DMS114 treated with DMSO at 0.1 percent for 48 hours (cell line): Measurements from ENCODE around the gene RSPH6A.

ENCODE experiments used
- DNase-seq: peaks from one replicate; lab custom pipeline; 2025; ENCODE audit not compliant: unreplicated experiment; lab: John Stamatoyannopoulos, UW

The RSPH6A gene

DNA sequence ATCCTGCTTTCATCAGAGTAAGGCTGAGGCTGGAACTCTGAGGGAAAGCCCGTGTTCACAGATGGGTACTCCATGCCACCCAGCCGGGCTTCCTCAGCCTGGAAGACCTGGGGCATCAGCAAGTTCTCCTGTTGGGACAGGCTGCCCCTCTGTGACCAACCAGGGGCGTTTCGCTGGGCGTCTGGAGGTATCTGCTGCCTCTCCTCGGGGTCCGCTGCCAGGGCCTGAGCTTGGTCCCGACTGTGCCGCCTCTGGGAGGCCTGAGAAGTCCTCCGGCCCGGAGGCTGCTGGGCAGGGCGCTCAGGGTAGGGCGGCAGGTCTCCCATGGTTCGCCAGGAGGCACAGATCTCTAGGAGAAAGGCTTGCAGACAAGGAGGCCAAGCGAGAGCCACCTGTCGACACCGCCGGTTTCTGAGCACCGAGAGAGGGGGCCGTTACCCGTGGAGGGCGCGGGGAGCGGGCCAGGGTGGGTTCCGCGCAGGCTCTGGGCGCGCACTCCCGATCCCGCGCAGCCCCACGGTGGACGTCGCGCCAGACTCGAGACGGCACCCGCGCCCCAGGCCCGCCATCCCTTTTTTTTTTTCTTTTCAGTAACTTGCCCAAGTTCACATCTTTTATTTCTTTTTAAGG, at the start of gene RSPH6A:
Gene RSPH6A (minus strand): TSS at position 458 of the 630 bp plus-strand sequence. CDS start 132 bp downstream, at position 326.
- DNase-seq: no peak

DNA sequence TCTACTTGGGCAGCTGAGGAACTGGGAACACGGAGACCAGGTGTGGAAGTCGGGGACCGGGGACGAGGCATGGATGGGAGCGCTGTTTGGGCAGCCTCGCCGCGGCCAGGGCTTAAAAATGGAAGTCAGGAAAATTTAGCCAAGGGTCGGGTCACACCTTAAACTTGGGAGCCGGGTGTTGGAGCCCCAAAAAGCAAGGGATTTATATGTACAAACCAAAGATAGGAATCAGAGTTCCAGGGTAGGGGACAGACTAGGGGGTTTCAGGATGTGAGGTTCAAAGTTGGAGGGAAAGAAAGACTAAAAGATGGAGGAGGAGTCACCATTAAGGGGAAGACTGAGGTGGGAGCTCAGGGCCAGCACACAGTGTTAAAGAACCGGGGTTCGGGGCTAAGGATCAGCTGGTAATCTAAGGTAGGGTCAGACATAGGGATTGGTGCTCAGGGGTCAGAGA, 49.5 kb upstream of the RSPH6A start:
- DNase-seq: no peak

DNA sequence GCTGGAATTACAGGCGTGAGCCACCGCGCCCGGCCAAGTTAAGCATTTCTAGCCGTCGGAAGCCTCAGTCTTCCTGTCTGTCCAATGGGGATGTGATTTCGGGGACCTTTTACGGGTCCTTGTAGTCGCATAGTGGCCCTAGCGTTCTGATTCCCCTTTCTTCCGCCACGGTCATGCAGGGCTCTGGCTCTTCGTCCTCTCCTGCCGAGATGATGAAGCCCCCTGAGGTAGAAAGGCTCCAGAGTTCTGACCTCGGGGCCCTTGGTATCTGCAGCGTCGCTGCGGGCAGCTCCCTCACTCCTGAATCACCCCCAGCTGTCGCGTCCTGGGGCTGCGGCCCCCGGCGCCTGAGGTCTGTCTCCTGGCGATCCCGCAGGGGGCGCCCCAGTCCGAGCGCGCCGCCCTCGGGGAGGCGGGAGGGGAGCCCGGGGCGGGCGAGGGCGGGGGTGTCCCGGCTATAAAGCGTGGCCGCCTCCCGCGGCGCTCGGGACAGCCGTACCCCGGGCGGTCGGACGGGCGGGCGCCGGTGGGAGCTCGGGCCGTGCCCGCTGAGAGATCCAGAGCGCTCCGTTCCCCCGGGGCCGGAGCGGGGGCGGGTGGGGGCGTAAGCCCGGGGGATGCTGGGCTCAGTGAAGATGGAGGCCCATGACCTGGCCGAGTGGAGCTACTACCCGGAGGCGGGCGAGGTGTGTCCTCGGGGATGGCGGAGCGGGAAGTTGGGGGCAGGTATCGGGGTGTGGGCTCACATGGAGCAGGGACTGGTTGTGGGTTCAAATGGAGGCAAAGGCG, 48.9 kb upstream of the RSPH6A start, which contains the start of gene FOXA3:
Gene FOXA3 (plus strand): TSS at position 487 of the 789 bp plus-strand sequence. CDS start 131 bp downstream, at position 618.
- DNase-seq: no peak

DNA sequence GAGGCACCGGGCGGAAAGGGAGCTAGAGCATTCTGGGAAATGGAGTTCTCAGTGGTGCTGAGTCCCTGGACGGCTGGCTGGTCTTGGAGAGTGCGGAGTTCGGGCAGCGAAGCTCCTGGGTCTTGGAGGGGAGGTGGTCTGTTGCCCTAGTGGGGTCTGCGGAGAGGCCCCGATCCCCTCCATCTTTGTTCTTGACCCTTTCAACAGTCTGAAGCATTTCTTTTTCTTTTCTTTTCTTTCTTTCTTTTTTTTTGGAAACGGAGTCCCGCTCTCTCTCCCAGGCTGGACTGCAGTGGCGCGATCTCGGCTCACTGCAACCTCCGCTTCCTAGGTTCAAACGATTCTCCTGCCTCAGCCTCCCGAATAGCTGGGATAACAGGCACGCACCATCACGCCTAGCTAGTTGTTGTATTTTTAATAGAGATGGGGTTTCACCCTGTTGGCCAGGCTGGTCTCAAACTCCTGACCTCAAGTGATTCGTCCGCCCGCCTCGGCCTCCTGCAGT, 48.3 kb upstream of the RSPH6A start:
- no peak for DNase-seq

DNA sequence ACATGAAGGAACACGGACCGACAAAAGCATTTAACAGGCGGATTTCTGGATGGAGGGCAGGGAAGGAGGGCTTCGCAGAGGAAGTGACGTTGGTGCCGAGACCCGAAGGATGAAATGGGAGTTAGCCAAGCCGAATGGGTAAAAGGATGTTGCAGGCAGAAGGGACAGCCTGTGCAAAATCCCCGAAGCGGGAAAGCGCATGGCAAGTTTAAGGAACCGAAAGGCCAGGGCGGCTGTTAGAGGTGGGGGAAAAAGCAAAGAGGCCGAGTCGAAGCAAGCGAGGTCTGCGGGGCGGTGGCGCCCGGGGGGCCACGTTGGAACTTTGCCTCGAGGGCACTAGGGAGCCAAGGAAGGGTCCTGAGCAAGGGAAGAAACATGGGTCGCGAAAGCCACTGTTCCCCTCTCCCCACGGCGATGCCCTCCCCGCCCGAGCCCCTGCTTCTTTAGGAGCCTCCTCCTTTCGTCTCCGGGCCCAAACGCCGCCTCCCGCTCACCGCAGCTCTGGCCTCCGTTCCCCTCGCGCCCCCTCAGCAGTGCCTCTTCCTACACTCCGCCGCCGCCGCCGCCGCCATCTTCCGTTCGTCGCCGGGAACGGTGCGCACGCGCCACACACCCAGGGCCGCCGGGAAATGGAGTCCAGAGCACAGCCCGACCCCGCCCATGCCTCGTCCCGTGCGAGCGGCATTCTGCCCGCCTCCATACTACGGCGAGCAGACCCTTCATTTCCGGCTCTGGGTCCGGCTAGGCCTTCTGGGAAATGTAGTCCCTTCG, 47.6 kb upstream of the RSPH6A start, which contains the start of gene SYMPK:
Gene SYMPK (minus strand): TSS at position 584 of the 771 bp plus-strand sequence. CDS start 8,652 bp downstream, outside the sequence.
- DNase-seq: peak; percentile 93

DNA sequence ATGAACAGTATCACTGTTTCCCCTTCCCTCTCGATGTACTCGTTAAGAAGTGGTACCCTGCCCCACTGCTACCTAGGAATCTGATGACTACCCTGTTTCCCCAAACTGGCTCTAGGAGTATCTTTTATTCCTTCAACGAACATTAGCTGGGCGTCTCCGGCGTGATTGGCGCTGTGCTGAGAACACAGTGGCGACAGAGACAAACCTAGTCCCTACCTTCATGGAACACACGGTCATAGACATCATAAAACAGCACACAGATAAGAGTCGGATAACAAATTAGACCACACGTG, 47.1 kb upstream of the RSPH6A start:
- no peak for DNase-seq

DNA sequence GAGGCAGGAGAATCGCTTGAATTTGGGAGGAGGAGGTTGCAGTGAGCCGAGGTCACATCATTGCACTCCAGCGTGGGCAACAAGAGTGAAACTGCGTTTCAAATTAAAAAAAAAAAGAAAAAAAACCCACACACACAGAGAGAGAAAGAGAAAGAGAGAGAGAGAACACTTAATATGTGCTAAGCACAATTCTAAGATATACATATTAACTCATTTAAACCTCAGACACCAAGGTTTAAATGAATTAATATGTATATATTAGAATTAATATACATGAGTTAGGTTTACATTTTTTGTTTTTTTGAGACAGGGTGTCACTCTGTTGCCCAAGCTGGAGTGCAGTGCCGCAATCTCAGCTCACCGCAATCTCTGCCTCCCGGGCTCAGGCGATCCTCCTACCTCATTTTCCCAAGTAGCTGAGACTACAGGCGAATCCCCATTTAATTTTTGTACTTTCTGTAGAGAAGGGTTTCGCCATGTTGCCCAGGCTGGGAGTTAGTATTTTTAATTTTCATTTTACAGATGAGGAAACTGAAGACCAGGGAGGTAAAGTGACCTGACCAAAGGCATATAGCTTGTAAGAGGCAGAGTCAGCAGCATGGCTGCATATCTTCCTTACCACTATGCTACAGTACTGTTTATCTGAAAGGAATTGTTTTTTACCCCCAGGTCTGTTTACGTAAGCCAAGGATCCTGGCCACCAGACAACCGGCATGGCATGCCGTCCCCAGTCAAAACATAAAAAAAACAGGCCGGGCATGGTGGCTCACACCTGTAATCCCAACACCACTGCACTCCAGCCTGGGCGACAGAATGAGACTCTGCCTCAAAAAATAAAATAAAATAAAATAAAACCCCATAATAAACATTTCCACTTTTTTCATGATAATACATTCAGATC, 45.5 kb upstream of the RSPH6A start:
- DNase-seq: no peak

DNA sequence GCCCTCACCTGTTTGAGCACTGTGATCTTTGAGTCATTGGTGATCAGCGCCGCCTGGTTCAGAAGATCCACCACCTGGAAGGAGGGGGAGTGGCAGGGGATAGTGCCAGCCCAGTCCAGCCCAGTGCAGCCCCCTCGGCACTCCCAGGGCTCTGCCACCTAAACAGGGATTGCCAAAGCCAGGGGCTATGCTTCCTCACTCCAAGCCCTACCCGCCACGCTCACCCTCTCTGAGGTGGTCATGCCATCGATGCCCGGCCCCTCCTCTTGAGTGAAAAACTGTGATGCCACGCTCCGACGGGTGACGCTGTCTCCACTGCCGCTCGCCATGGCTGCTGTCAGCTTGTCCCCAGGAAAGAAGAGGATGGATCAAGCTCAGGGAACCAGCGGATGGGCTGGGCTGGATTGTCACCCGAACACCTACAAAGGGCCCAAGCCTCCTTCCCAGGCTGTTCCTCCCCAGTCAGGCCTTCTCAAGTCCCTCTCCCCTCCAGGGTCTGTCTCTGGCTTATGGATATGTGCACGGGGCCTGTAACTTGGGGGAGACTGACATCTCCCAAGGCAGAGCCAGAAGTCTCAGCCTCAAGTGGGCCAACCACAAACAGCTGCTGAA, 39.2 kb upstream of the RSPH6A start:
- no peak for DNase-seq

DNA sequence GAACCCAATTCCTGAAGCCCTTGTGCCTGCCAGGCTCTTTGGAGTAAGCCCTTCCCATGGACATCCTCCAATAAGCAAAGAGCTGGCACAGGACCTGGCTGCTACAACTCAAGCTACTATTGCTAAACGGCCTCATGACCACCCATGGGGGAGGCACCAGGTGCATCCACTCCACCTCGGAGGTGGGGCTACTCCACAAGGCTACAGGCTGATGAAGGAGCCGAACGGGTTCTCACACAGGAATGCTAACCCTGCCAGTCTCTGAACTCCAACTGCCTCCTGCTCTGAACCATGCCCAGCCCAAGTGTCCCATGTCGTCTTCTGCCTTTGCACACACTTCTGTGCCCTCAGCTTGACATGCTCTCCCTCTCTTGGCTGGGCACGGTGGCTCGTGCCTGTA, 37.9 kb upstream of the RSPH6A start:
- DNase-seq: no peak

DNA sequence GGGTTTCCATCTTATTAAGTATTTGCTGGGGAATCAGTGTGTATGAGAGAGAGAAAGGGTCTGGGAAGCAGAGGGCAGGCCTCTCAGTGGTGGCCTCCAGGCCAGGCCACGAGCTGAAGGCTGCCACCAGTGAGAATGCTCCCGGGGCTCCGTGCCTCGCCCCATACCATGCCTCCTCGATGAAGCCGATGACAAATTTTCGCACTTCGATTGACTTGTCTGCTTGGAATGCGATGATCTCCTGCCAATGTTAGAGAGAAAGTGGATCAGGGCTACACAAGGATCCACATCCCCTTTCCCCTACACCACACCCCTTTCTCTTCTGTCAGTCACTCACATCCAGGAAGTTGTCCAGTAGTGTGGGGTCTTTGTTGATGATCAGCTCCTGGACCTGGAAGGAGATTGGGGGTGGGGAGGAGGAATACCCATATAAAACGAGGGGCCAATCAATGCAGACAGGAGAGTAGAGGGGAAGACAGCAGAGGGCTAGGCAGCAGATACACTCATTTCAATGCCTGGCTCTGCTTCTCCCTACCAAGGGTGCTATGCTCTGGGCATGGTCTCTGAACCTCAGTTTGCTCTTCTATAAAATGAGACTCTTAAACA, 37.1 kb upstream of the RSPH6A start:
- DNase-seq: no peak

DNA sequence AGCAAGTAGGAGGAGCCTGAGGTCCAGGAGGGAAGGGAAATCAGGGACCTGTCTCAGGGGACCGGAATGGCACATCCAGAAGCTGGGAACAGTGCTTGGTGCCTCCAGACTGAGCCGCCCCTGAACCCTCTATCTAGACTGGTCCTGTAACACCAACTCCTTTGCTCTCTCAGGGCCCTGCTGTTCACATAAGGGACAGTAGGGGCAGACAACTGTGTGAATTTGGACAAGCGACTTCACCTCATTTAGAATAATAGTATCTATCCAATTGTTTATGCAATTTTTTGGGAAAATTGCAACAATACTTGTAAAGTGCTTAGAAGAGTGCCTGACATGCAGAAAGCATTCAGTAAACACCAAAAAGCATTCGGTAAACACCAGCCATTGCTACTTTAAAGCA, 33.8 kb upstream of the RSPH6A start:
- DNase-seq: no peak

DNA sequence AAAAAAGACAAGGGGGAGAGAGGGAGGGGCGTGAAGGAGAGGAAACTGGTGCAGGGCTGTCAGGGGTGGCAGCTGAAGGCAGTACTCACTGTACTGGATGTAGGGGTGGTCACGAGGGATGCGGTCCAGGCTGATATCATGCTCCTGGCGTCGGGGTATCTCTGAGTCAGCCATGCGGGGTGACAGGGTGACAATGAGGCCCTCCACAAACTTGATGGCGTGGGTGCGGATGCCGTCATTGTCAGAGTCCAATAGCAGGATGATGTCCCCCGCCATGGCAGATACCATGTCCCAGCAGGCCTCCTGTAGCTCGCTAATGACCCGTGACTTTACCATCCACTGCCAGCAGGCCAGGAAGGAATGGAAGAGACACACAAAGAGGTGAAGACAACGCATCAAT, 32.6 kb upstream of the RSPH6A start:
- no peak for DNase-seq

DNA sequence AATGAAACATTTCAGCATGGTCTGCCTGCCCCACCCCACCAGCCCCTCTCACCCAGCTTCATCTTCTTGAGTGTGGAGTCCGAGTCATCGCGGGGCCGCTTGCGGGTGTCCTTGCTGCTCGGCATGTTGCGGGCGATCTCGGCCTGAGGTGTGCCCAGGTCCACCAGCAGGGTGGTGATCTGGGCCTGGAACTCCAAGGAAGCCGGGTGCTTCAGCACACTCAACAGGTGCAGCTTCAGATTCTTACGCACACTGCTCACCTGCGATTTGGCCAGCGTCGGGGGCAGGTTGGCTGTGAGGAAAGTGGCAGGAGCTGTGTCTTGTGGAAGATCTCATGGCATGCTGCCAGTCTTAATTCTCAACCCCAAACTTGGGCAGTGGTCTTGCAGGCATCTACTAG, 27.1 kb upstream of the RSPH6A start:
- no peak for DNase-seq

DNA sequence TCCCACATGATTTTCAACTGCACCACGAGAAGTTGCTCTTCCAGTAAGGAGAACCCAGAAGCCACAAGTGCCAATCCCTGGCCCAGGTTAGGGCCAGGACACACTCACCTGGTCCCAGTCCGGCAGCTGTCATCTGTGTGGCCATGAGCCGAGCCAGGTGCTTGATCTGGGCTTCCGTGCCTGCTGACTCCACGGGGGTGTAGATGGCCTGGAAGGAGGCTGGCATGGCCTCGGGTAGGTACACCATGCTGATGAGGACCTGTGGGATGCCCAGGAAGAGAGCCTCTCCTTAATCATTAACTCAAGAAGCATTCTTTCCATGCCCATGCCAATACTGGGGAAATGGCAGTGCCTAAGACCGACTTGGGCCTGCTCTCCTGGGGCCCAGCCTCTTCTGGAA, 19.9 kb upstream of the RSPH6A start:
- no peak for DNase-seq

DNA sequence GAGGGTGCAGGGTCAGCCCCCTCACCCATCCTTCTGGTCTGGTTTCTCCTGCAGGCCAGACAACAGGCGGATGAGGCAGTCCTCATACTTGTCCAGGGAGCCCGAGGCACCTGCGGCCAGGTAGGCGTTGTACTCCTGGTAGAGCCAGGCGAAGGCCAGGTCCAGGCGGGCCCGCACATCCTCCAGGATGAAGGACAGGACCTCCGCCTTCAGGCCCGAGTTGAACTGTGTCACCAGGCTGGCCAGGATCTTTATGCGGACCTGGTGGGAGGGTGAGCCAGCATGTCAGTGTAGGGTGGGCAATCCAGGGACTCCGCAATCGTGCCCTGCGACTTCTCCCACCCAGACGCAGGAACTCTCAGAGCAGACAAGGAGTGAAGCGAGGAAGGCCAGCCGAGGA, 13.8 kb upstream of the RSPH6A start:
- no peak for DNase-seq

DNA sequence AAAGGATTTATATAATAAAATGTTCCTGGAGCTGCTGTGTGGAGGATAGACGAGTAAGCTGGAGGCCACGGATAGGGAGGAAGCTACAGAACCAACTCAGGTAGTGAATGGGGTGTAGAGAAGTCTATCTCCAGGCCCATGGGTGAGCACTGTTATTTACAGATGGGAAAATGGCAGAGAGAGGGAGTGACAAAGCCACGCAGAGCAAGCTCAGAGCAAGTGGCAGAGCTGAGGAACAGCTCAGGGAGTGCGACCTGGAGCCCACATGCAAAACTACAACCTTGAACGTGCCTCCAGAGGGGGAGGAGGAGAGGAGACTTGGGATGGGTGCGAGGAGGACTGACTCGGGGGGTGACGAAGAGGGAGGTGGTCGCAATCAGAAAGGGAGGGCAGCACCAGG, 13.4 kb upstream of the RSPH6A start:
- no peak for DNase-seq

DNA sequence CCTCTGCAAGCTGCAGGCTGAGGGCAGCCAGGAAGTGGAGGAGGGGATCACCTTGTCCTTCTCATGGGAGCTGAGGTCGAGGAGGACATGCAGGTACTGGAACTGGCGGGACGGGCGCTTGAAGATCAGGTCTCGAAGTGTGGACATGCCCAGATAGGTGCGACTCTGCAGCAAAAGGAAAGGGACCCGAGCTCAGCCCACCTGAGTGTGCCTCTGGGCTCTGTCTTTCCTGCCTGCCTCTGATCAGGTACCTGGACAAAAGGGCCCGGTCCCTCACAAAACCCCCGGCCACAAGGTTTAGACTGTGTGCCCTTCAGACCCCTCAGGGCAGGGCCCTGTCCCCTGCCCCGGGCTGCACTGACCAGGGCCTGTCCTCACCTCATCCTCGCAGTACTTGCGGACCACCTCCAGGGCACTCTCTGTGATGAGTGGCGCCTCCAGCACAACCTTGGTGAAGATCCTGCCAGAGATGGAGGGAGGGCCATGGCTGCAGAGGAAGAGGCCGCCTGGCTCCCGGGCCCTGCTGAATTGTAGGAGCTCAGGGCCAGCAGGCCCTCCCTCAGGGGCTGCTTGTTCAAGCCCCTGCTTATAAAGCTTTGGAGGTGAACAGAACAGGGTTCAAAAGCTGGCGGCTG, 12.5 kb upstream of the RSPH6A start:
- DNase-seq: no peak

DNA sequence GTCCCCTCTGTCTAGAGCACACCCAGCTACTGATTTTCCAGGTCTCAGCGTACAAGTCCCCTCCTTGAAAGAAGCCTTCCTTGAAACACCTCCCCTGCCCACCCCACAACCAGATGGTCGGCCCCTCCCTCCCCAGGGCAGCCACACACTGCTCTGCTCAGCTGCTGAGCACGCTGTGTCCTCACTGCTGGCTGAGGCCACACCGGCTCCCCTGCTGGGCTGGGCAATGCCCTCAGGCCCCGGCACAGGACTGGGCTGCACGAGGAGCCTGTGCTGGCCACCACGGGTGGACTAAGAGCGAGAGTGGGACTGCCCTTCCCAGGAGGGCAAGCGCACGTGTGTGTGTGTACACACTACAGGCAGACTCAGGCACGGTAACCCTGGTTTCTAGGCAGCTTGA, 11.8 kb upstream of the RSPH6A start:
- DNase-seq: no peak
